ENCODE data around the gene MGAT3.

DNA sequence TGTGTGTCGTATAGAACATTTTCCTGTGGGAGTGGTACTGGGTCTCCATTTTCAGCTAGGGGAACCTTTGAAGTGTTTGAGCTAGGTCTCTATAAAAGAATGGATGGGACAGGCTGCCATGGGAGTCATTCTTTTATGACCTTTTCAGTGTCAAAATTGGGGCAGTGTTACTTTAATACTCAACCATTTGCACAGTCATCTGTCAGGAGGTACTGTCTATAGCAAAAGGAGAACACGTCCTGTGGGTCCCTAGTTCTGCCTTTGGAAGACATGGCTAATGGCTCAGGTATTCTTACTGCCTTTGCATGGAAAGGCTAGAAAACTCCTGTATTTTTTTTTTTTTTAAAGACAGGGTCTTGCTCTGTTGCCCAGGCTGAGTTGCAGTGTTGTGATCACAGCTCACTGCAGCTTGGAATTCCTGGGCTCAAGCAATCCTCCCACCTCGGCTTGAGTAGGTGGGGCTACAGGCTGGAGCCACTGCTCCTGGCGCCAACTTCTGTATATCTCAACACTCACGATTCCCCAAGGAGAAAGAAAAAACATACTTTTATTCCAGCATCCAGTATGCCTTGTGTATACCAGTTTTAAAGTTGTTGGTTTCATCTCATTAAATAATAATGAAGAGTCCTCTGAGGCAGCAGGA is 61.5 kb downstream of the MGAT3 start:
- TF ChIP-seq, protein P1, sequence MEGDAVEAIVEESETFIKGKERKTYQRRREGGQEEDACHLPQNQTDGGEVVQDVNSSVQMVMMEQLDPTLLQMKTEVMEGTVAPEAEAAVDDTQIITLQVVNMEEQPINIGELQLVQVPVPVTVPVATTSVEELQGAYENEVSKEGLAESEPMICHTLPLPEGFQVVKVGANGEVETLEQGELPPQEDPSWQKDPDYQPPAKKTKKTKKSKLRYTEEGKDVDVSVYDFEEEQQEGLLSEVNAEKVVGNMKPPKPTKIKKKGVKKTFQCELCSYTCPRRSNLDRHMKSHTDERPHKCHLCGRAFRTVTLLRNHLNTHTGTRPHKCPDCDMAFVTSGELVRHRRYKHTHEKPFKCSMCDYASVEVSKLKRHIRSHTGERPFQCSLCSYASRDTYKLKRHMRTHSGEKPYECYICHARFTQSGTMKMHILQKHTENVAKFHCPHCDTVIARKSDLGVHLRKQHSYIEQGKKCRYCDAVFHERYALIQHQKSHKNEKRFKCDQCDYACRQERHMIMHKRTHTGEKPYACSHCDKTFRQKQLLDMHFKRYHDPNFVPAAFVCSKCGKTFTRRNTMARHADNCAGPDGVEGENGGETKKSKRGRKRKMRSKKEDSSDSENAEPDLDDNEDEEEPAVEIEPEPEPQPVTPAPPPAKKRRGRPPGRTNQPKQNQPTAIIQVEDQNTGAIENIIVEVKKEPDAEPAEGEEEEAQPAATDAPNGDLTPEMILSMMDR (IDR thresholded peaks at IDR 0.05; ENCODE audit: insufficient read depth, low read length) = no peak
- TF ChIP-seq, protein P2, sequence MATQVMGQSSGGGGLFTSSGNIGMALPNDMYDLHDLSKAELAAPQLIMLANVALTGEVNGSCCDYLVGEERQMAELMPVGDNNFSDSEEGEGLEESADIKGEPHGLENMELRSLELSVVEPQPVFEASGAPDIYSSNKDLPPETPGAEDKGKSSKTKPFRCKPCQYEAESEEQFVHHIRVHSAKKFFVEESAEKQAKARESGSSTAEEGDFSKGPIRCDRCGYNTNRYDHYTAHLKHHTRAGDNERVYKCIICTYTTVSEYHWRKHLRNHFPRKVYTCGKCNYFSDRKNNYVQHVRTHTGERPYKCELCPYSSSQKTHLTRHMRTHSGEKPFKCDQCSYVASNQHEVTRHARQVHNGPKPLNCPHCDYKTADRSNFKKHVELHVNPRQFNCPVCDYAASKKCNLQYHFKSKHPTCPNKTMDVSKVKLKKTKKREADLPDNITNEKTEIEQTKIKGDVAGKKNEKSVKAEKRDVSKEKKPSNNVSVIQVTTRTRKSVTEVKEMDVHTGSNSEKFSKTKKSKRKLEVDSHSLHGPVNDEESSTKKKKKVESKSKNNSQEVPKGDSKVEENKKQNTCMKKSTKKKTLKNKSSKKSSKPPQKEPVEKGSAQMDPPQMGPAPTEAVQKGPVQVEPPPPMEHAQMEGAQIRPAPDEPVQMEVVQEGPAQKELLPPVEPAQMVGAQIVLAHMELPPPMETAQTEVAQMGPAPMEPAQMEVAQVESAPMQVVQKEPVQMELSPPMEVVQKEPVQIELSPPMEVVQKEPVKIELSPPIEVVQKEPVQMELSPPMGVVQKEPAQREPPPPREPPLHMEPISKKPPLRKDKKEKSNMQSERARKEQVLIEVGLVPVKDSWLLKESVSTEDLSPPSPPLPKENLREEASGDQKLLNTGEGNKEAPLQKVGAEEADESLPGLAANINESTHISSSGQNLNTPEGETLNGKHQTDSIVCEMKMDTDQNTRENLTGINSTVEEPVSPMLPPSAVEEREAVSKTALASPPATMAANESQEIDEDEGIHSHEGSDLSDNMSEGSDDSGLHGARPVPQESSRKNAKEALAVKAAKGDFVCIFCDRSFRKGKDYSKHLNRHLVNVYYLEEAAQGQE (IDR thresholded peaks at IDR 0.05; ENCODE audit: insufficient replicate concordance, low read depth) = no peak
- TF ChIP-seq POLR2AphosphoS5 (IDR thresholded peaks at IDR 0.05; ENCODE audit: low read depth) (no peak), GABPA (IDR thresholded peaks at IDR 0.05; ENCODE audit: low read depth) (no peak)
